Endothelial cell of umbilical vein (primary cell): ENCODE results near the gene GAB1.

ENCODE experiments used
- EZH2 ChIP-seq: IDR thresholded peaks from 2 replicates; pipeline ENCODE4 v1.6.1; 2012; ENCODE audit warnings: borderline replicate concordance, low read depth, mild to moderate bottlenecking, moderate library complexity, low read length, inconsistent platforms; ENCODE audit not compliant: severe bottlenecking
- FOS ChIP-seq: IDR thresholded peaks from 2 replicates; pipeline ENCODE4 v1.6.1; 2011; ENCODE audit warnings: mild to moderate bottlenecking, low read length, moderate library complexity, borderline replicate concordance; ENCODE audit not compliant: insufficient read depth
- GATA2 ChIP-seq: IDR thresholded peaks from 2 replicates; pipeline ENCODE4 v1.7.0; 2011; ENCODE audit warnings: low read depth, mild to moderate bottlenecking, moderate library complexity, mixed read lengths, low read length; ENCODE audit not compliant: insufficient read length, insufficient read depth
- JUN ChIP-seq: IDR thresholded peaks from 2 replicates; pipeline ENCODE4 v1.6.1; 2011; ENCODE audit warnings: borderline replicate concordance, low read depth; ENCODE audit not compliant: insufficient read length, insufficient read depth
- MYC ChIP-seq: IDR thresholded peaks from one replicate; pipeline ENCODE4 v1.6.1; 2011; ENCODE audit warnings: mild to moderate bottlenecking, low read depth, low read length
- POLR2A ChIP-seq: IDR thresholded peaks from 2 replicates; pipeline ENCODE4 v1.6.1; 2012; ENCODE audit warnings: low read depth, mild to moderate bottlenecking, control low read depth, low read length
- POLR2AphosphoS5 ChIP-seq: IDR thresholded peaks from 2 replicates; pipeline ENCODE4 v1.6.1; 2012; ENCODE audit warnings: low read depth, mild to moderate bottlenecking, control low read depth, low read length, moderate library complexity; ENCODE audit not compliant: insufficient read depth
- TF ChIP-seq, protein P1 (sequence below): IDR thresholded peaks from 2 replicates; pipeline ENCODE4 v1.6.1; 2011; ENCODE audit not compliant: insufficient read depth, insufficient read length
- TF ChIP-seq, protein P2 (sequence below), 2 donors: IDR thresholded peaks; 1 replicate in 1 of 2; 2 replicates in 1 of 2; pipeline ENCODE4 v1.5.1; 2011; ENCODE audit warnings: low read length in 2 of 2, mild to moderate bottlenecking in 2 of 2, moderate library complexity in 2 of 2, control low read depth in 1 of 2, inconsistent platforms in 1 of 2, low read depth in 1 of 2; ENCODE audit not compliant: insufficient read depth in 1 of 2; ENCODE audit errors: extremely low read depth in 1 of 2

DNA sequence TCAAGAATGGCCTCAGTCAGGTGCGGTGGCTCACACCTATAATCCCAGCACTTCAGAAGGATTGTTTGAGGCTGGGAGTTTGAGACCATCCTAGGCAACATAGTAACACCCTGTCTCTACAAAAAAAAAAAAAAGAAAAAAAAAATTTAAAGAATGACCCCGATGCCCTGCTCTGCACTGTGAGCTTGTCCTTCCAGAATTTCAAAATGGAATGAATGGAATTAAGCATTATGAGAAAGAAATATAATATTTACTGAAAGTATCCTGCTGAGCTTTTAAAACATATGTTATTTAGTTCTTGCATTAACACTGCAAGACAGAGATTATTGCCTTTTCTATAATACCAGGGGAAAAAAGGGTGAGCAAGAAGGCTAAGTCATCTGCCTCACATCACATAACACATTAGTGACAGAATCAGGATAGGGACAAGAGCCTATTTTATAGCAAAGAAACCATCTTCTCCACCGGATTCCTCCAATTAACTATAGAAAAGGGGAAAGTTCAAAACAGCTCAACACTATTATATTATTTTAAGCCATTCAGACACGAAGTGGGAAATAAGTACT, 41.9 kb upstream of the GAB1 start:
- TF ChIP-seq, protein P1, sequence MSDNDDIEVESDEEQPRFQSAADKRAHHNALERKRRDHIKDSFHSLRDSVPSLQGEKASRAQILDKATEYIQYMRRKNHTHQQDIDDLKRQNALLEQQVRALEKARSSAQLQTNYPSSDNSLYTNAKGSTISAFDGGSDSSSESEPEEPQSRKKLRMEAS = no peak
- TF ChIP-seq, protein P2, sequence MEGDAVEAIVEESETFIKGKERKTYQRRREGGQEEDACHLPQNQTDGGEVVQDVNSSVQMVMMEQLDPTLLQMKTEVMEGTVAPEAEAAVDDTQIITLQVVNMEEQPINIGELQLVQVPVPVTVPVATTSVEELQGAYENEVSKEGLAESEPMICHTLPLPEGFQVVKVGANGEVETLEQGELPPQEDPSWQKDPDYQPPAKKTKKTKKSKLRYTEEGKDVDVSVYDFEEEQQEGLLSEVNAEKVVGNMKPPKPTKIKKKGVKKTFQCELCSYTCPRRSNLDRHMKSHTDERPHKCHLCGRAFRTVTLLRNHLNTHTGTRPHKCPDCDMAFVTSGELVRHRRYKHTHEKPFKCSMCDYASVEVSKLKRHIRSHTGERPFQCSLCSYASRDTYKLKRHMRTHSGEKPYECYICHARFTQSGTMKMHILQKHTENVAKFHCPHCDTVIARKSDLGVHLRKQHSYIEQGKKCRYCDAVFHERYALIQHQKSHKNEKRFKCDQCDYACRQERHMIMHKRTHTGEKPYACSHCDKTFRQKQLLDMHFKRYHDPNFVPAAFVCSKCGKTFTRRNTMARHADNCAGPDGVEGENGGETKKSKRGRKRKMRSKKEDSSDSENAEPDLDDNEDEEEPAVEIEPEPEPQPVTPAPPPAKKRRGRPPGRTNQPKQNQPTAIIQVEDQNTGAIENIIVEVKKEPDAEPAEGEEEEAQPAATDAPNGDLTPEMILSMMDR (IDR thresholded peaks at IDR 0.05; ENCODE audit: extremely low read depth in 1 of 2, insufficient read depth in 1 of 2, low read depth in 1 of 2, low read length in 2 of 2) = no peak
- no peak for TF ChIP-seq EZH2
- TF ChIP-seq POLR2AphosphoS5 = no peak
- no peak for TF ChIP-seq POLR2A
- TF ChIP-seq JUN = no peak
- TF ChIP-seq FOS = no peak
- TF ChIP-seq GATA2 = no peak
- no peak for TF ChIP-seq MYC
